Left ventricle myocardium superior (tissue), 1 donor: ENCODE results near the gene HAAO. TPM values are rescaled to one million over a fixed set of nuclear protein-coding genes. Genes with fewer than 3 reads are reported as not detected.

ENCODE experiments used
- ATAC-seq: fragments of 200-7000 bp; cut with Tn5 transposase; one replicate; pipeline ENCODE4 v1.9.1; 2020; ENCODE audit warnings: mild to moderate bottlenecking, moderate library complexity
- DNase-seq: peaks from one replicate; pipeline ENCODE4 v3.0.0-alpha.2; 2020
- intact Hi-C: fragments of 100-400 bp; cut with micrococcal nuclease; formaldehyde crosslinking; loops from one replicate; pipeline ENCODE4 v1.11.0; 2022
- total RNA-seq: library from RNA; stranded (reverse); fragmentation: NEBNext Ultra II Directional; extraction: Animal tissue kit (Norgen Biotek cat#: 25700); gene quantifications from one replicate; pipeline ENCODE4 v1.2.1, GENCODE V29; 2021
- donor health status: DM: no; HTN: yes; CAD: no; lungs with severe emphysema.

Gene HAAO
- total RNA-seq, 1 donor from 2014 or later: 1.9 TPM

DNA sequence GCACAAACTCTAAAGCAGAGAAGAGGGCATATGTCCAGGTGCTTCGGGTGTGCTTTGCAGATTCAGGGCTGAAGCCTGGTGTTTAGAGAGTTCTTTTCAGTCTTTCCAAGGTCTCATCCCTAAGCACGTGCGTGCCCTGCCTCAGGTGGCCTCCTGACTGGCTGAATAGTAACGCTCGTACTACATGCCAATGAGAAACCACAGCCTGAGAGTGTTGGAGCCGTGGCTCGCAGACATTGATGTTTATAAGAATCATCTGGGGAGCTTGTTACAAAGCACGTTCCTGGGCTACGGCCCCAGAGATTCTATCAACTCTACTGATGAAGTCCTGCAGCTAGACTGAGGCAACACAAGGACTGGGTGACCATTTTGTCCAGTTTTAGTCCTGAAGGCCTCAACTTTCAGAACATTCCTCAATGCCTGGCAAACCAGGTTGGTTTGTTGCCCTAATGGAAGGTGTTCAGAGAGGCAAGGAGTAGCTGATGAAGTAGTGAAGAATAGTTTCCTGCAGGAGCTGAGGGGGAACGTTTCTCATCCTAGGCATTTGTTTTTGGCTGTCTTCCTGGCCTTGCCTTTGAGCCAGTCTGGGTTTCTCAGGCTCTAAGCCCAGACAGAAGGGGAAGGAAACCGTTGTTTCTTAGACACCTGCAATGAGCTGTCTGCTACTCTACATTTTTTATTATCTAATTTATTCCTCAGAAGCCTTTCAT lies 31.5 kb upstream of the HAAO start:
- no peak for ATAC-seq
- intact Hi-C loops: loop anchor here (10.0 kb wide), 1 partner anchor 751 kb away; no protein-coding TSS in a partner anchor
- no peak for DNase-seq

DNA sequence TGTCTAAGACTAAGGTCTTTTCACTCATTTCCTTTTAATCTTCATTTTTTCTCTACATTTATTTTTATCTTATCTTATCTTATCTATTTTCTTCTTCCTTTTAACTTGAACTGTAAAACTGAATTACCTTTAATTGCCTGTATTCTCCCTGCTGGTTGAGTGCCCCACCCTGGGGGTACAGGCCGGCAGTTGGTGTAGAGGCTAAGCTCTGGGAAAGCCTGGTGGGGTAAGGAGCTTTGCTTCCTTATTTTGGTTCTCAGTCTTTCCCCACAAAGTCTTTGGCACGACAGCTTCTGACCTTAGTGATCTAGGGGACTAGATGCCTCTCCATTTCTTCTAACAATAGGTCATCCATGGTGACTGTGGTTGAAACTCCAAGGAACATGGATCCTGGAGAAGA lies 26.8 kb upstream of the HAAO start:
- no peak for DNase-seq
- no peak for ATAC-seq
- intact Hi-C loops: no loop called here

DNA sequence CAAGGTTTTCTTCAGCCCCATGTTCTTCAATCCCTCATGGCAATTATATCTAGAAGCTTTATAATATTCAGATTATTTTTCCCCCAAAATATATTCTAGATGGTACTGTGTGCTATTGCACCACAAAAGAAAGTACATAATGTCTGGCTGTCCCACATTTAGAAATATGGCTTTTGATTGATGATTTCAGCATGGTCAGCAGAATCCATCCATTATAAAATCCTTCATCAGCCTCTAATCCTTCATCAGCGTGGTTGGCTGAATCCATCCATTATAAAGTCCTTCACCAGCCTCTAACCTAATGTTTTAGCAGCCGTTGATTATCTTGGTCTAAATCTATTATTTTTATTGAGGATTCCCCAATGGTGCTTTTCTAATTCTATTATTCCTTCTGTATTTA lies 23.3 kb upstream of the HAAO start:
- ATAC-seq (no peak), DNase-seq (no peak)
- intact Hi-C loops: no loop called here

DNA sequence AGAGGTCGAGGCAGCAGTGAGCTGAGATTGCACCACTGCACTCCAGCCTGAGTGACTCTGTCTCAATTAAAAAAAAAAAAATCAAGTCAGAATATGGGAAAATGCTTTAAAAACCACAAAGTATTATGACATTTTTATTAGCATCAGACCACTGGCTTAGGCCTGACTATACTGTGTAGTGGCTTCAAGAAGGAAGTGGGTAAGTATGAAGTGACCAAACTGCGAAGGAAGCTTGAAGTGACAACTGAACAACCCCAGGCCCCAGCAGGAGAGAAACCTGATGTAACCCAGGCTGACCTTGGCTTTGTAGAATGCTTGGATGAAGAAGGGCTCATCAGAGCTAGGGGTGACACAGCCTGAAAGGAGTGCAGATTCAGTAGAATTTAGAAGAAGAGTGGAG lies 21.4 kb upstream of the HAAO start:
- intact Hi-C loops: no loop called here
- no peak for DNase-seq
- ATAC-seq: no peak

DNA sequence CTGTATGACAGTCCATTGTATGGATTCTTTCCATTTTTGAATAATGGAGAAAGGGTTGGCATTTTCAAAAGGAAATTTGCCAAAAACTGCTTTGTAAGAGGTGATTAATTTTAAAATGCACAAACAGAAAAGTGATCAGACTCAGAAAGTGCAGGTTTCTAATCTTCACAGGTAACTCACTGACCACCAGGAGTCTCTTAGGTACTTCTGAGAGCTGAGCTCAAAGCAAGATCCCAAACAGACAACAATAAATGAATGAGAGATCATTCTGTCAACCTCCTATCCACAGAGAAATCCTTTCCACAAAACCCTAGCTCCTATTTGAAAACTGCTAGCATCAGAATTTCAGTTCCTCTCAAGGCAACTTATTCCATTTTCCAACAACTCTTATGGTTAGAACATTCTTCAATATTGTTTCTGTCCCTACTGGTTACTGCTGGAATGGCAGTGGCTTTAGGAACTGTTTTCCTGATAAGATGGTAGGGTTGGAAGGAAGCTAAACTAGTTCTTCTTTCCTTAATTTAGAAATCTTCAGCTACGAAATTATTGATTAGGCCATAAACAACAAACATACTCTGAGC lies 20.6 kb upstream of the HAAO start:
- ATAC-seq: no peak
- no peak for DNase-seq
- intact Hi-C loops: no loop called here

DNA sequence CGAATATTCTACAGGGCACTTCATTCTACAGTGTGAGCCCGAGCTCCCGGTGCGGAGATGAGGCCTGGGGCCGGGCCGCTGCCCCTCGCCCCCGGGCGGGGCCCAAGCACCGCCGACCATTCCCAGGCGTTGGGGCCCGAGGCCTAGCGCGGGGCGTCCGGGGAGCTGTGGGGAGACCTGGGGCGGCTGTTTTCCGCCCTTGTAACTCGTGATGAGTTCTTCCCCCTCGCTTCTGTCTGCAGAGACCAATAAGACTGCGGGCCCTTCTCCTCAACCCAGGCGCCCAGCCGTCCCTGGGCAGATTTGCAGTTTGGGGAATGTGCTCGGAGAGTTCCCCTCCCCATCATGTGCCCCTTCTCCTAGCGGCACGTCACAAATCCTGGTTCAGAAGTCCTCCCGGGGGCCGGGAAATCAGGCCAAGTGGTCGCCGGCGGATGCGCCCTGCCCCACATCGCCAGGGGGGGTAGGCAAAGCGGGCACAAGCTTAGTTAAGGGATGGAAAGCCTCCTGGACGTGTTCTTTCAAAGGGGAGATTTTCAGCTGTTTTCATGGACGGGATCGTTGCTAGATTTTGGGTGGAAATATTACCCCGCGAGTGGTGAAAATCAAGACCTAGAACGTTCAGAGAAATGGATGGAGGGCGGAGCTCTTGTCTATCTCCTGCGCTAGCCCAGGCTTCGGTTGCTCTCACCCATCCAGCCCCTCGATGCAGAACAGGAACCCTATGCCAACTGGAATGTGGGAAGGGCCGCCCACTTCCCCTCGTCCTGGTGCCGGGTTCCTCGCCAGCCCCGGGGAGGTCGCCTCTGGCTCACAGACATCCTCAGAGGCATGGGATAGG lies 18.8 kb upstream of the HAAO start:
- intact Hi-C loops: no loop called here
- peak; percentile 24 for ATAC-seq
- DNase-seq: peak; percentile 69

DNA sequence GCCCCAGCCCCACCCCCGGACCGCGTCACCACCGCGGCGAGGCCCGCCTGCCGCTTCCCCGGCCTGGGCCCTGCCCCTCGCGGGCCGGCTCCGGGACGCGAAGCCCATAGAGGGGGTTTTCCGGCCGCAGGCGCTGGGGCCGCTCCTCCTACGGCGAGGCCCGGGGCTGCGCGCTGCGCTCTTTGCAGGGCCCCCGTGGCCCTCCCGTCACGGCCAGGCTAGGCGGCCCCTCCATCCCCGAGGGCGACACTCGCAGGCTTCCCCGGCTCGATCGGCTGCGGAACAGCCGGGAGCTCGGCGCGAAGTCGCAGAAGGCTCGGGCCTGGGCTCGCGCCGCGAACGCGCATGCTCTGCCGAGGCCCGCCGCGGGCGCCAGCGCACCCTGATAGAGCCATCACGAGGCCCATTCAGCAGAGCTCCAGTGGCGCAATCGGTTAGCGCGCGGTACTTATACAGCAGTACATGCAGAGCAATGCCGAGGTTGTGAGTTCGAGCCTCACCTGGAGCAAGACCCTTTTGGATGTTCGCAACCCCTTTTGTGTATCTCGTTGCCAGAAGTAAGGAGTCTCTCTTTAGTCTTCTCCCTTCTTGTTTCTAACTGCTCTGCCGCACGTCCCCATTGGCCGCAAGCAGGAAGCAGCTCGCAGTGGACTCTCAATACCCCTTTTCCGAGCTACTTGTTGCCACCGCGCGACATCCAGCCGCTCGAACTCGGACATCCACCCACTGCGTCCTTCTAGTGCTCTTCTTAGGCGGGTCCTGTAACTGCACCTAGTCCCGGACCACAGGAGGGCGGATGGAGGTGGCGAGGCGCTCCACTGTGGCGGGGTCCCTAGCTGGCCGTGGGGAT lies 18.0 kb upstream of the HAAO start:
- intact Hi-C loops: no loop called here
- ATAC-seq: peak; percentile 91
- DNase-seq: peak; percentile 96

DNA sequence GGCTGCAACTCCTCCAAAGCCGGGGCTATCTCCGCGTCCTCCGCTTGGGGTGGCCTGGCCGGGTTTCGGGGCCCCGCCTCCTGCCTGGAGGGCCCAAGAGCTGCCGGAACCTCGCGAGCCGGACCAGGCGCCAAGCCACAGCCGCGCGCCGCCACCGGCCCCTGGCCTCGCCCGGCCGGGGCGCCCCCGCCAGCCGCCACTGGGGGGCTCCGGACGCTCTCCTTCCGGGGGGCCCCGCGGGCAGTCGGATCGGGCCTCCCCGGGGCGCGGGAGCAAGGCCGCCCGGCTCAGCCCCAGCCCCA lies 17.4 kb upstream of the HAAO start:
- ATAC-seq (no peak), DNase-seq (peak; percentile 93)
- intact Hi-C loops: no loop called here

DNA sequence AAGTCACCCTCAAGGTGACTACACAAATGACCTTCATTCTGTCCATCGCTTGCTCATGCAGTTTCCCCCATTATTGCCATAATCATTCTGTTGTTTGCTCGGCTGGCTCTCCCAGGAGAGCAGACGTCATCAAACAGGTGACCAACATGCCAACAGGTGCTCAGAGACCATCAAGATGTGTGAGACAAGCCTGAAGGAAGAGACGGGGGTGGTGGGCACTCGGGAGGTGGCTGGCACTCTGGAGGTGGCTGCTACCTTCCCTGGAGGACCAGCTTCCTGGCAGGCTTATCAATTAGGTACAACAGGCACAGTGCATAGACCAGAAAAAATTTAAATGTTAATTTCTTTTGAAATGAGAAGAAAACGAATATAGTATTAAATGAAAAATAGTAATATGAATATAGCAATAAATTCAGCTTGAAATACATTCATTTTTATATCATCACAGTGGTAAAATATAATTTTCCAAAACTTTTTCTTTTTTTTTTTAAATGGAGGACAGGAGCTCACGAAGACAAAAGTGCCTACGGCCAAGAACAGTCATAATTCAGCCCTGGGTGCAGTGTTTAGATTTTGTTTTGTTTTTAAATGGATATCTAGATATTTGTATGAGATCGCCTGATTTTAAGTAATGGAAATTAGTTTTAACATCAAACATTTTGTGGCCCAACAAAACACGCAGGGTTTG lies 16.9 kb upstream of the HAAO start:
- intact Hi-C loops: no loop called here
- ATAC-seq (no peak), DNase-seq (no peak)

DNA sequence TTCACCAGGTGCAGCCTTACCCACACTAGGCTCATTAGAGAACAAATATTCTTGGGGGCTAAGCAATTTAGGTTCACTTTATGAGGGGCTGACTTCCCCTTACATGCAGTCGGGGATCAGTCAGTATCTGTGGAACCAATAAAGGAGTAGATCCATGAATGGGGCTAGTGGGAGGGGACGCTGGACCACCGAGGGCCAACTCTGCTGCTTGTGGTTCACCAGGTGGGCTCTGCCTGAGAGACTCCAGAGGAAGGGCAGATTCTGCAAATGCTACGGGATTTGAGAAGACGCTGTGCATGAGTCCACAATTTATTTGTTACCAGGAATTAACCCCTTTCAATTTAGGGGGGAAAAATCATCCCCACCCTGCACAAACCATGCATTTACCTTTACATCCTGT lies 15.9 kb upstream of the HAAO start:
- intact Hi-C loops: no loop called here
- ATAC-seq (no peak), DNase-seq (no peak)

DNA sequence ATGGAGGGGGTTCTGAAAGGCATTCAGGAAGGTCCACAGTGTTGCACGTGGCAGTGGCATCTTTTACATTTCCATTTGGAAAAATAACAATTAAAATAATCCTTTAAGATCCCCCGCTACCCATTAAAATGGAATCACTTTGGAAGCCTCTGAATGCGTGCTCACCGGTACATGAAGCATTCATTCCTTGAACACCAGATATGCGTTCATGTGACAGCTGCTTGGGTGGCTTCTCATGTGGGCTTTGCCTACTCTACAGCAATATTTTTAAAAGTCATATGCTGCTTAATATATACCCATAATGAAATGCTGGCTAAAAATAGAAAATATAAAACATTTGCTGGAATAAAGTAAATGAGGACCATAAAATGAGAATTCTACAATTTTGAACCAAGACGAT lies 14.4 kb upstream of the HAAO start:
- ATAC-seq (no peak), DNase-seq (no peak)
- intact Hi-C loops: no loop called here

DNA sequence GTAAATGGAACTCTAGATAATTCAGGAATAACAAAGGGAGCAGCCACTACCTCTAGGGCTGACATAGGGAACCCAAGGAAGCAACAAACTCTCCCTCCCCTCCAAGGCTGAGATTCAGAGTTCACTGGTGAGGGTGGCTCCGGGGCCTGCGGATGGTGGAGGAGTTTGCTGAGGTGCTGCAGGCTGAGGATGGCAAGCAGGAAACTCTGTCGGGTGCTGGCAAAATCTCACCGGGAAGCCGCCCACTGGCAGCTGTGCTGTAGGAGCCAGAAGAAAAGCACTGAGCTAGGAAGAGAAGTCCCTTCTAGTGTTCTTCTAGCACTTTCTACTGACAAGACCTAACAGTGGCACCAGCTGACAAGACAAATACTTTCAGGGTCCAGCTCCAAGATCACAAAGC lies 12.5 kb upstream of the HAAO start:
- DNase-seq (no peak), ATAC-seq (no peak)
- intact Hi-C loops: no loop called here

DNA sequence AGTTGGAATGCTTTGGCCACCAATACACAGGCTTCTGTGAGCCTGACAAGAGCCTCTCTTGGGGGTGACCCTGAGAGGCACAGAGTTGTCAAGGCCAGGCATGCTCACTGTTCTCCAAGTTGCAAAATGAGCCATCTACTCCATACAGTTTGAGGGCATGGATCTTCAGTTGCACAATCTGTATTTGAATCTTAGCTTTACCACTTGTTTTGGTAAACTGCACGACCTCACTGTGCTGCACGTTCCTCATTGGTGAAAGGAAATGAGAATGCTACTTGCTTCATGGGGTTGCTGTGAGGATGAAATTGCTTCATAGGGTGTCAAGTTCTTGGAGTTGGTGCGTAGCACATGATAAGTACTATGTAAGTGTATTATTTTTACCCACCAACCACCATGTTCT lies 12.0 kb upstream of the HAAO start:
- no peak for ATAC-seq
- DNase-seq: no peak
- intact Hi-C loops: no loop called here

DNA sequence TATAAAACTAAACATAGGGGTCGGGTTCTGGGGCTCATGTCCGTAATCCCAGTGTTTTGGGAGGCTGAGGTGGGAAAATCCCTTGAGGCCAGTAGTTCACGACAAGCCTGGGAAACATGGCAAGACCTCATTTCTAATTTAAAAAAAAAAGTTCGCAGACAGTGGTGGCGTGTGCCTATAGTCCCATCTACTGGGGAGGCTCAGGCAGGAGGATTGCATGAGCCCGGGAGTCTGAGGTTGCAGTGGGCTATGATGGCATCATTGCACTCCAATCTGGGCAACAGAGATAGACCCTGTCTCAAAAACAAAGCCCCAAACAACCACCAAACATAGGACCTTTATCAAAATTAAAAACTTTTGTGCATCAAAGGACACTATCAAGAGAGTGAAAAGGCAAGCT lies 9.8 kb upstream of the HAAO start:
- no peak for ATAC-seq
- intact Hi-C loops: no loop called here
- no peak for DNase-seq

DNA sequence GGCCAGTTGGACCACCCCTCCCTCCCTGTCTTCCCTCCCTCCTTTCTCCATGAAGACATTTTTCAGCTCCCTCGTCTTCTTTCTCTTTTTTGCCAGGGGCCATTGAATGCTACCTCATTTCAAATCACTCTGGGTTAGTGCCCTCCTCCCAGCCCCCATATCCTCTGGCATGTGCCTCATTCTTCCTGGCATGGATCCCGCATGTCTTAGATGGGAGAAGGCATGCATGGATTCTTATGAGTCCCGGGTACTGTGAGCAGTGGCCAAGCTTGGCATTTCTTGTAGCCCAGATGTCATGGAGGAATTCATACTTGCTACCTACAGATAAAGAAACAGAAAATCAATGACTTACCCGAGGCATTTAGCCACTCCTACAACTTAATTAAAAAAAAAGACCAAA lies 9.0 kb upstream of the HAAO start:
- DNase-seq: no peak
- intact Hi-C loops: no loop called here
- ATAC-seq: no peak

DNA sequence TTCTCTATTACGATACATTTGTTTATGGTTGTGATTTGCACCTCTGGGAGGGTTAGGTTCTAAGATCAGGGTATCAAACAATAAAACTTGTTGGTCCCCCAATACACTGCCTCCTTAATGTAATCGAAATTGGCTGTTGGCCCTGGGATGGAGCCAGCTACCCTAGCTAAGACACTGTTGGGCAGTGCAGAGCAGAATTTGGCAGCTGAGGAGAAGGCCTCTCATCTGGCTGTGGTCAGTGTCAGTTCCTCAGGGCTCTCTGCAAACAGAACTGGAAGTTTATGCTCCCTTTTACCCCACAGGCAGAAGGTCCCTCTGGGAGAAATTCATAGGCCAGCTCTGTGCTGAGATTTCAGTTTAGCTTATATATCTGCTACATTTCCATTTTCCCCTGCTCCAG lies 8.6 kb upstream of the HAAO start:
- DNase-seq (no peak), ATAC-seq (peak; percentile 25)
- intact Hi-C loops: no loop called here

DNA sequence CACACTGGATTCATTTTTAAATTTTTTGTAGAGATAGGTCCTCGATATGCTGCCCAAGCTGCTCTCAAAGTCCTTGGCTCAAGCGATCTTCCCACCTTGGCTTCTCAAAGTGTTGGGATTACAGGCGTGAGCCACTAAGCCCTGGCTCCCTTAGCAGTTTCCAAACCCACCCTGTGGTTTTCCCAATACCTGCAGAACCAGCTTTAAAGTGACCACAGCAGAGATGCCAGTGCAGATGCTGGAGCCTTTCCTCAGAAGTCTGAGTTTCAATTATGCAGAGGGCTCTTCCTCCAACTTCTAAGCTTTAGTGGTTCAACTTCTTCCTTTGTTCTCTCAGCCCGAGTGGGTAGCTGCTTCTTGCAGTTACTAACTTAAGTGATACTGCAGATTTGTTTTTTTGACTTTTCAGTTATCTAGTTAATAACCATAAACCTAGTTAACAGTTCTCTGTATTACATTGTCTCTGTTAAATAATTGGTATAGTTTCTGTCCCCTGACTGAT lies 8.1 kb upstream of the HAAO start:
- no peak for ATAC-seq
- no peak for DNase-seq
- intact Hi-C loops: no loop called here

DNA sequence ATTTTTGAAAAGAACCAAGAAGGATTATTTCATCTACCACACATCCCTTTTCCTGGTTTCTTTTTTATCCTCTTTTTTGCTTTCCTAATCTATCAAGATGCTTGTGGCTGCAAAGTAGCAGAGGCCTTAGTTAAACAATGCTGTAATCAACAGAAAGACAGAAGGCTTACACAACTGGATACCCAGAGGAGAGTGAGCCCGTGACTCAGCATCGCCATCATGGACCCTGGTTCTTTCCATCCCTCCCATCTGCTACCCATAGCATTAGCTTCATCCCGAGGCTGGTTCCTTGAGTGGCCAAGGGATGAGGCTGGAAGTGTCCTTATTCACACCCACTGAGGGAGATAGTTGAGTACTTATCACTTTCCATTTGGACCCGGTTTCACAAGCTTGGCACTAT lies 7.5 kb upstream of the HAAO start:
- DNase-seq (no peak), ATAC-seq (no peak)
- intact Hi-C loops: no loop called here

DNA sequence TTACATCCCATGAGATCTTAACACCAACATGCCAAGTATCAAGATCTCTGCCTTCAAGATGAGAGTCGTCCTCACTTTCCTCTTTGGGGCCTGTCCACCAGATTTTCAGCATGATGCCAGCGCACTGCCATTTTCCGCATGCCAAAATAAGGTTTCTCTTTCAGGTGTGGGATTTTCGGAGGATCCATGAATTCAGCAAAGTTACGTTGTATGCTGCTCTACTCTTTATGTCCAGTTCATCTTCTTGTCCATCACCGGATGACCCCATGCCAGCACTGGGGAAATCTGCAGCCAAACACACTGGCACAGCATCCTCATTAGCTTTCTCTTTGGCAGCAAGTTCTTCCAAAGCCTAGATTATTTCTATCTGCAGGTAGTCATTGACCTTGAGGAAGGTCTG lies 4.9 kb upstream of the HAAO start:
- intact Hi-C loops: no loop called here
- DNase-seq: no peak
- ATAC-seq: no peak
